K562 (cell line): ENCODE measurements around the gene ACTRT2. TPM values are rescaled to one million over a fixed set of nuclear protein-coding genes. Genes with fewer than 3 reads are reported as not detected.

Source experiments
- ATAC-seq: fragments of 200-7000 bp; cut with Tn5 transposase; 3 replicates; pipeline ENCODE4 v1.9.1; 2020; ENCODE audit warnings: moderate library complexity
- BruUV-seq: library from RNA; stranded (reverse); fragments of 400-500 nt; replicated peaks from 2 replicates; lab custom pipeline; 2021; lab: Mats Ljungman, UMichigan
- CTCF ChIA-PET: fragments of 300-600 bp; formaldehyde crosslinking; extraction: SDS; loops from one replicate; lab custom pipeline; 2021; ENCODE audit warnings: low intra/inter-chr PET ratio; lab: Yijun Ruan, JAX
- POLR2A ChIA-PET: fragments of 300-600, 350-650 bp; sonication (Branson Sonifier 250); formaldehyde crosslinking; extraction: SDS; loops from one replicate; lab custom pipeline; 2021; ENCODE audit warnings: antibody characterized with exemption, inconsistent platforms; lab: Yijun Ruan, JAX
- DNase-seq, 4 experiments: peaks; one replicate each; pipeline versions ENCODE4 v3.0.0 to v3.0.0-alpha.2; 2011 to 2018; ENCODE audit warnings: low spot score in 3 of 4, mixed read lengths in 3 of 4; ENCODE audit errors: extremely low read depth in 1 of 4
- FAIRE-seq: peaks from 2 replicates; lab custom pipeline; 2011; peaks lifted over from hg19 to GRCh38; lab: Jason Lieb, UNC
- H2AFZ ChIP-seq: 2 replicates; pipeline ENCODE4 v1.6.0; 2011; ENCODE audit warnings: low read depth, low read length, control low read depth, inconsistent platforms
- H3K27ac ChIP-seq: fragments of 200-600 bp; 3 replicates; pipeline ENCODE4 v1.8.0; 2011; ENCODE audit warnings: low read depth, mild to moderate bottlenecking, control low read depth, inconsistent platforms, low read length, moderate library complexity, mixed read lengths; ENCODE audit errors: extremely low read depth
- H3K27me3 ChIP-seq, 2 experiments: fragments of 300-600 bp in 1 of 2; 2 replicates in 1 of 2; 3 replicates in 1 of 2; pipeline versions ENCODE4 v1.6.0 to v1.8.0; 2011; ENCODE audit warnings: inconsistent platforms in 2 of 2, low read length in 2 of 2, mild to moderate bottlenecking in 1 of 2, mixed read lengths in 1 of 2, moderate library complexity in 1 of 2; ENCODE audit not compliant: control insufficient read depth in 2 of 2, insufficient read depth in 2 of 2
- H3K36me3 ChIP-seq: fragments of 300-600 bp; 3 replicates; pipeline ENCODE4 v1.8.0; 2011; ENCODE audit warnings: mild to moderate bottlenecking, low read length, inconsistent platforms; ENCODE audit not compliant: control insufficient read depth, insufficient read depth
- H3K4me1 ChIP-seq, 2 experiments: fragments of 200-600 bp in 1 of 2; replicated peaks in 1 of 2; 2 replicates in 1 of 2; 3 replicates in 1 of 2; pipeline versions ENCODE4 v1.5.1 to v1.8.0; 2011; ENCODE audit warnings: inconsistent platforms in 2 of 2, low read length in 2 of 2, mild to moderate bottlenecking in 1 of 2, mixed read lengths in 1 of 2, moderate library complexity in 1 of 2; ENCODE audit not compliant: control insufficient read depth in 2 of 2, insufficient read depth in 2 of 2
- H3K4me2 ChIP-seq: 2 replicates; pipeline ENCODE4 v1.6.1; 2011; ENCODE audit warnings: low read length, control low read depth, inconsistent platforms, mixed read lengths; ENCODE audit not compliant: insufficient read depth
- H3K4me3 ChIP-seq: fragments of 200-600 bp; sonication (generic), shearing (Covaris generic); 2 replicates; pipeline ENCODE4 v1.5.1; 2016; ENCODE audit warnings: control low read depth, inconsistent platforms
- H3K79me2 ChIP-seq: fragments of 200-600 bp; 3 replicates; pipeline ENCODE4 v1.8.0; 2011; ENCODE audit warnings: low read length, inconsistent platforms; ENCODE audit not compliant: control insufficient read depth, insufficient read depth
- H3K9ac ChIP-seq, 2 experiments: 2 replicates each; pipeline versions ENCODE4 v1.6.0 to v1.6.1; 2011; ENCODE audit warnings: low read depth in 2 of 2, low read length in 2 of 2, control low read depth in 1 of 2, inconsistent platforms in 1 of 2, mild to moderate bottlenecking in 1 of 2, mixed read lengths in 1 of 2; ENCODE audit not compliant: insufficient read depth in 1 of 2
- H3K9me1 ChIP-seq: one replicate; pipeline ENCODE4 v1.6.0; 2011; ENCODE audit warnings: inconsistent platforms, mild to moderate bottlenecking, low read length, moderate library complexity; ENCODE audit not compliant: control insufficient read depth, insufficient read depth
- H3K9me3 ChIP-seq: replicated peaks from 2 replicates; pipeline ENCODE4 v1.5.1; 2011; ENCODE audit warnings: low read depth, low read length, inconsistent platforms; ENCODE audit not compliant: control insufficient read depth, insufficient read depth
- H4K20me1 ChIP-seq: replicated peaks from 2 replicates; pipeline ENCODE4 v1.6.1; 2011; ENCODE audit warnings: low read length, inconsistent platforms, mixed read lengths; ENCODE audit not compliant: control insufficient read depth, insufficient read depth
- ATF2 ChIP-seq: sonication (generic); formaldehyde crosslinking; IDR thresholded peaks from 2 replicates; pipeline ENCODE4 v1.8.1; 2022; ENCODE audit warnings: missing genetic modification reagents
- BRF1 ChIP-seq: IDR thresholded peaks from 3 replicates; pipeline ENCODE4 v1.6.1; 2011; ENCODE audit warnings: borderline replicate concordance, mild to moderate bottlenecking; ENCODE audit not compliant: insufficient read length; ENCODE audit errors: extremely low read depth
- CREBBP ChIP-seq: IDR thresholded peaks from one replicate; pipeline ENCODE4 v1.6.1; 2012; ENCODE audit warnings: low read depth, mild to moderate bottlenecking, control low read depth, inconsistent platforms, low read length
- PRPF4 ChIP-seq: fragments of 200-400 bp; formaldehyde crosslinking; IDR thresholded peaks from one replicate; pipeline ENCODE4 v1.6.1; 2017; ENCODE audit warnings: low read length, low read depth, mild to moderate bottlenecking; ENCODE audit not compliant: insufficient read depth, poor library complexity, severe bottlenecking
- SNIP1 ChIP-seq: fragments of 450-650 bp; IDR thresholded peaks from 2 replicates; pipeline ENCODE4 v1.7.1; 2017; ENCODE audit warnings: low read depth, mild to moderate bottlenecking
- SREBF2 ChIP-seq: sonication (generic); formaldehyde crosslinking; IDR thresholded peaks from 2 replicates; pipeline ENCODE4 v1.4.0; 2020; ENCODE audit warnings: mild to moderate bottlenecking, missing genetic modification reagents
- ZNF431 ChIP-seq: sonication (generic); formaldehyde crosslinking; IDR thresholded peaks from 2 replicates; pipeline ENCODE4 v1.8.0; 2022; ENCODE audit warnings: mild to moderate bottlenecking, missing genetic modification reagents
- WGBS: fragments of 100-300 bp; shearing (Covaris generic); methylation state at CpG from one replicate; pipeline ENCODE4 v1.1.6; 2016; ENCODE audit warnings: low coverage, mixed read lengths; ENCODE audit not compliant: insufficient coverage; ENCODE audit errors: missing lambda C conversion rate; 5-methylcytosine and 5-hydroxymethylcytosine counted together
- in situ Hi-C: fragments of 300-500 bp; cut with MboI; formaldehyde crosslinking; loops from 4 replicates; pipeline ENCODE4 v1.15.0; 2018; ENCODE audit warnings: inconsistent platforms, mixed read lengths
- intact Hi-C: fragments of 100-400 bp; cut with micrococcal nuclease; formaldehyde crosslinking; loops from 2 replicates; pipeline ENCODE4 v1.14.2; 2022
- polyA plus RNA-seq, 8 experiments: library from polyadenylated mRNA; depleted of rRNA in 4 of 8; stranded (reverse) in 5 of 8; unstranded in 3 of 8; fragments of >200 nt; fragmentation: Nextera tagmentation in 2 of 8; fragmentation: Illumina TruSeq in 1 of 8; extraction: Ambion mirVana in 2 of 8; extraction: Trizol in 1 of 8; gene quantifications; 2 replicates each; pipeline versions ENCODE4 v1.2.1 to v1.2.3, GENCODE V29; 2011 to 2014; ENCODE audit warnings: inconsistent platforms in 1 of 8, missing spikeins in 1 of 8
- total RNA-seq, 7 experiments: library from RNA; depleted of rRNA in 6 of 7; stranded (reverse); fragments of >200 nt in 6 of 7; fragmentation: Illumina TruSeq in 2 of 7; extraction: Trizol in 2 of 7; gene quantifications; 2 replicates each; pipeline versions ENCODE4 v1.2.1 to v1.2.3, GENCODE V29; 2011 to 2021; ENCODE audit warnings: low replicate concordance in 1 of 7
- TF ChIP-seq, protein P1 (sequence below): IDR thresholded peaks from 2 replicates; pipeline ENCODE4 v1.6.1; 2011; ENCODE audit not compliant: insufficient read length; ENCODE audit errors: extremely low read depth
- TF ChIP-seq, protein P2 (sequence below): fragments of 450-650 bp; formaldehyde crosslinking; IDR thresholded peaks from 2 replicates; pipeline ENCODE4 v1.4.0; 2020; ENCODE audit warnings: mild to moderate bottlenecking, mixed read lengths

ACTRT2 gene
- total and polyA plus RNA-seq, 9 of the 15 experiments (the other 6 are each of a cell fraction or from before 2014, with no cell fraction given) = not detected

DNA sequence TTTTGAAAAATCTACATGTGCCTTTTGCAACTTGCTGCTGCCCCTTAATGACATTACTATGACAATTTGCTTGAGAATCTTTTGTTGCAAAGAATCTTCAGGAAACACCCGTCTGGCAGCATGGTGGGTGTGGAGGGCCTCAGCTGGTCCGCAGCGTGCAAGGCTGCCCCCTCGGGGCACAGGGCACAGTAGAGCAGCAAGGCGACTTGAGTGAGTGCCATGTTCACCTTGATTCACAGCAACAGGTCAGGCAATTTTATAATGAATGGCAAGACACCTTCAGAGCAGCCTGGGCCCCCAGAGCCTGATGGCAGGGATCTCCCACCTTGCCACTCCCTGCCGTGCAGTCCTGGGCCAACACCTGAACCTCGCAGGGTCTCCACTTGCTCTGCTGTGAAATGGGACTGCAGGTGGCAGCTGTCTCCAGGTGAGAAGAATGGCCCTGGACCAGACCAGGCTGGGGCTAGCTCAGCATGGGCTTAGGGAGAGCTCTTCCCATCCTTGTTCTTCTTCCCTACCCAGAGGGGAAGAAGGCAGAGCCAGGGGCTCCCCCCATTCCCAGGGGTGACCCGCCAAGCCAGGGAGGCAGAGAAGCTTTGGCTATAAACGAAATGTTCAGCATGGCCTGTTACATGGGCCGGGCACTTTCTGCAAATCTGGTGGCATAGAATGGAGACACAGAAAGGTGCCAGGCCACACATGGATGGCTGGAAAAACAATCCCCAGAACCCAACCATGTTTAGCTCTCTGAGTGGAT lies 34.5 kb upstream of the ACTRT2 start:
- 1% methylated on average over 10 of the region's 10 CpGs for WGBS
- CTCF ChIA-PET = no interaction called here
- no peaks in the 10 kb centered on the region for H3K36me3 ChIP-seq

More for the DNA sequence above, 34.5 kb upstream of the ACTRT2 start:
- TF ChIP-seq SREBF2 (CRISPR knock-in tag) = no peak
- TF ChIP-seq CREBBP = no peak
- TF ChIP-seq, protein P1, sequence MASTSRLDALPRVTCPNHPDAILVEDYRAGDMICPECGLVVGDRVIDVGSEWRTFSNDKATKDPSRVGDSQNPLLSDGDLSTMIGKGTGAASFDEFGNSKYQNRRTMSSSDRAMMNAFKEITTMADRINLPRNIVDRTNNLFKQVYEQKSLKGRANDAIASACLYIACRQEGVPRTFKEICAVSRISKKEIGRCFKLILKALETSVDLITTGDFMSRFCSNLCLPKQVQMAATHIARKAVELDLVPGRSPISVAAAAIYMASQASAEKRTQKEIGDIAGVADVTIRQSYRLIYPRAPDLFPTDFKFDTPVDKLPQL = no peak
- TF ChIP-seq PRPF4 = no peak
- no peak for TF ChIP-seq BRF1
- TF ChIP-seq SNIP1 = no peak
- TF ChIP-seq, protein P2, sequence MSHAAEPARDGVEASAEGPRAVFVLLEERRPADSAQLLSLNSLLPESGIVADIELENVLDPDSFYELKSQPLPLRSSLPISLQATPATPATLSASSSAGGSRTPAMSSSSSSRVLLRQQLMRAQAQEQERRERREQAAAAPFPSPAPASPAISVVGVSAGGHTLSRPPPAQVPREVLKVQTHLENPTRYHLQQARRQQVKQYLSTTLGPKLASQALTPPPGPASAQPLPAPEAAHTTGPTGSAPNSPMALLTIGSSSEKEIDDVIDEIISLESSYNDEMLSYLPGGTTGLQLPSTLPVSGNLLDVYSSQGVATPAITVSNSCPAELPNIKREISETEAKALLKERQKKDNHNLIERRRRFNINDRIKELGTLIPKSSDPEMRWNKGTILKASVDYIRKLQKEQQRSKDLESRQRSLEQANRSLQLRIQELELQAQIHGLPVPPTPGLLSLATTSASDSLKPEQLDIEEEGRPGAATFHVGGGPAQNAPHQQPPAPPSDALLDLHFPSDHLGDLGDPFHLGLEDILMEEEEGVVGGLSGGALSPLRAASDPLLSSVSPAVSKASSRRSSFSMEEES (CRISPR knock-in tag) = no peak
- no peak for TF ChIP-seq ATF2 (CRISPR knock-in tag)
- TF ChIP-seq ZNF431 = no peak
- DNase-seq (no peak), ATAC-seq (no peak), FAIRE-seq (no peak)
- H3K27ac ChIP-seq = no peak overlapping the region
- peaks cover 13 to 32% of the 10 kb centered on the region in 2 experiments; a peak in 4 of 5 replicates for H3K27me3 ChIP-seq
- H2AFZ ChIP-seq = no peak overlapping the region
- H3K9ac ChIP-seq = no peak overlapping the region
- in situ Hi-C loops = no loop called here
- no peak overlapping the region for H3K4me2 ChIP-seq
- H4K20me1 ChIP-seq = no peaks in the 10 kb centered on the region; the same call in 1 of the 2 replicates
- POLR2A ChIA-PET = interaction anchor here (0.6 kb wide), 1 partner anchor 174 kb away, joined by 4 read pairs; no protein-coding TSS in a partner anchor
- H3K9me1 ChIP-seq = no peaks in the 10 kb centered on the region
- no peaks in the 10 kb centered on the region; a peak in 1 of 5 replicates for H3K4me1 ChIP-seq
- no peak overlapping the region for H3K4me3 ChIP-seq
- H3K79me2 ChIP-seq = no peaks in the 10 kb centered on the region
- intact Hi-C loops = no loop called here
- H3K9me3 ChIP-seq = no peaks in the 10 kb centered on the region
- no TSS peak for BruUV-seq
